Ascending aorta (tissue), 2 donors: ENCODE data around the gene CDX1. TPM values are rescaled to one million over a fixed set of nuclear protein-coding genes. Genes with fewer than 3 reads are reported as not detected.

ENCODE experiments used
- DNase-seq, 2 donors: peaks; one replicate each; pipeline ENCODE4 v3.0.0-alpha.2; 2019; ENCODE audit warnings: low spot score in 2 of 2
- H3K27ac ChIP-seq, 2 donors: fragments of 200-600 bp; sonication (generic); one replicate each; pipeline ENCODE4 v1.5.1; 2016 to 2017; ENCODE audit warnings: mild to moderate bottlenecking in 1 of 2
- H3K27me3 ChIP-seq: fragments of 200-600 bp; sonication (generic); one replicate; pipeline ENCODE4 v1.5.1; 2017
- H3K36me3 ChIP-seq, 2 donors: fragments of 200-600 bp; sonication (generic); one replicate each; pipeline ENCODE4 v1.5.1; 2016
- H3K4me1 ChIP-seq, 2 donors: fragments of 200-600 bp; sonication (generic); one replicate each; pipeline ENCODE4 v1.5.1; 2016 to 2017; ENCODE audit warnings: mild to moderate bottlenecking in 1 of 2
- H3K4me3 ChIP-seq, 2 donors: fragments of 200-600 bp; sonication (generic); one replicate each; pipeline ENCODE4 v1.5.1; 2016 to 2017; ENCODE audit warnings: mild to moderate bottlenecking in 1 of 2
- H3K9me3 ChIP-seq, 2 donors: fragments of 200-600 bp; sonication (generic); one replicate each; pipeline ENCODE4 v1.5.1; 2016
- CTCF ChIP-seq, 3 experiments: fragments of 200-600 bp in 2 of 3; fragments of 450-650 bp in 1 of 3; sonication (generic) in 2 of 3; IDR thresholded peaks; one replicate each; pipeline ENCODE4 v1.5.1; 2016 to 2019; ENCODE audit warnings: antibody characterized with exemption in 3 of 3, mild to moderate bottlenecking in 1 of 3, moderate library complexity in 1 of 3
- intact Hi-C: fragments of 100-400 bp; cut with DNase I; formaldehyde crosslinking; loops from one replicate; pipeline ENCODE4 v1.15.1; 2023
- total RNA-seq: library from RNA; depleted of rRNA; stranded (reverse); fragments of >200 nt; gene quantifications from one replicate; pipeline ENCODE4 v1.1.0, GENCODE V29; 2016

Gene CDX1
- total RNA-seq, 1 donor from 2014 or later: not detected

- Histone ChIP-seq H3K4me1 (peaks cover 0 to 16% of the 10 kb centered on the region in 2 donors), H3K36me3 (no peaks in the 10 kb centered on the region), H3K27me3 (no peaks in the 10 kb centered on the region), H3K9me3 (no peaks in the 10 kb centered on the region), H3K27ac (no peak overlapping the region), H3K4me3 (no peak overlapping the region)
- intact Hi-C loops: loop anchor here (1.0 to 10.0 kb wide), 5 partner anchors 57 to 383 kb away; partner anchors contain the start of genes HMGXB3 and TIGD6
- peak; percentile 81 to 93 (median 89) for TF ChIP-seq CTCF (IDR thresholded peaks at IDR 0.05)
- peak; percentile 28 to 87 for DNase-seq
Measured at GRCh38 chr5:150217873-150218692, 51.5 kb downstream of the CDX1 start.

- Histone ChIP-seq H3K27me3 (no peaks in the 10 kb centered on the region), H3K4me1 (peaks cover 0 to 16% of the 10 kb centered on the region in 2 donors), H3K9me3 (no peaks in the 10 kb centered on the region), H3K36me3 (no peaks in the 10 kb centered on the region), H3K4me3 (no peak overlapping the region), H3K27ac (no peak overlapping the region)
- no peak for TF ChIP-seq CTCF (IDR thresholded peaks at IDR 0.05)
- no peak for DNase-seq
- intact Hi-C loops: loop anchor here (1.0 to 10.0 kb wide), 5 partner anchors 57 to 384 kb away; partner anchors contain the start of genes HMGXB3 and TIGD6
Measured at GRCh38 chr5:150218693-150219035, 52.1 kb downstream of the CDX1 start.

DNA sequence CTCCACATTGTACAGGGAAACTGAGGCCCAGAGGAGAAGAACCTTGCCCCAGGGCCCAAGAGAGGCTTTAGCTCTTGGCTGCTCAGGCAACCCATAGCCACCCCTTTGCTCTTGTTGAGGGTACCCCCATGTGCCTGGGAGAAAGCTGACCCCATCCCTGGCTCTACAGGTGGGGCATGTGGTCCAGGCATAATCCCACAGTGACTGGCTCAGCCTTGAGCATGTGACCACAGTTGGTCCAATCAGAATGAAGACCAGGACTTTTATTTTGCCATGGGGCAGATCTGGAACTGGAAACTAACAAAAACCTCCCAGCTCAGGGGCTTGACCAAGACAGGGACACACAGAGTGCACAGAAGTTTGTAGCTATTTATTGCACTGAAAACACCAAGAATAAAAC lies 52.6 kb downstream of the CDX1 start:
- no peak for TF ChIP-seq CTCF (IDR thresholded peaks at IDR 0.05)
- intact Hi-C loops: loop anchor here (5.0 to 10.0 kb wide), 3 partner anchors 194 to 384 kb away; partner anchors contain the start of genes HMGXB3 and TIGD6
- no peaks in the 10 kb centered on the region for H3K9me3 ChIP-seq
- no peak overlapping the region for H3K27ac ChIP-seq
- peaks cover 0 to 12% of the 10 kb centered on the region in 2 donors for H3K4me1 ChIP-seq
- H3K27me3 ChIP-seq: no peaks in the 10 kb centered on the region
- H3K36me3 ChIP-seq: no peaks in the 10 kb centered on the region
- H3K4me3 ChIP-seq: no peak overlapping the region
- no peak for DNase-seq

- Histone ChIP-seq H3K4me3 (no peak overlapping the region), H3K27me3 (no peaks in the 10 kb centered on the region)
- no peak for TF ChIP-seq CTCF (IDR thresholded peaks at IDR 0.05)
Measured at GRCh38 chr5:150219861-150220260, 53.3 kb downstream of the CDX1 start.

GRCh38 chr5:150221471-150221870 lies 54.9 kb downstream of the CDX1 start:
- intact Hi-C loops: no loop called here
- Histone ChIP-seq H3K36me3 (no peaks in the 10 kb centered on the region), H3K9me3 (no peaks in the 10 kb centered on the region), H3K4me1 (no peaks in the 10 kb centered on the region), H3K27ac (no peak overlapping the region), H3K27me3 (no peaks in the 10 kb centered on the region), H3K4me3 (no peak overlapping the region)
- TF ChIP-seq CTCF (IDR thresholded peaks at IDR 0.05): no peak
- DNase-seq: no peak

More at GRCh38 chr5:150219861-150220260, 53.3 kb downstream of the CDX1 start:
- no peak for DNase-seq
- peaks cover 0 to 4% of the 10 kb centered on the region in 2 donors for H3K4me1 ChIP-seq
- intact Hi-C loops: loop anchor here (5.0 to 10.0 kb wide), 3 partner anchors 195 to 385 kb away; partner anchors contain the start of genes HMGXB3 and TIGD6
- no peaks in the 10 kb centered on the region for H3K36me3 ChIP-seq
- H3K9me3 ChIP-seq: no peaks in the 10 kb centered on the region
- H3K27ac ChIP-seq: no peak overlapping the region
